HL-60 (cell line): ENCODE measurements around the gene PITPNB.

Experiments
- DNase-seq, 2 experiments: peaks; one replicate each; pipeline ENCODE4 v3.0.0-alpha.2; 2010 to 2020; ENCODE audit warnings: low read depth in 1 of 2, low spot score in 1 of 2
- H3K27ac ChIP-seq: fragments of 250-450 bp; sonication (Bioruptor Pico); replicated peaks from 2 replicates; pipeline ENCODE4 v1.5.1; 2020; ENCODE audit warnings: mild to moderate bottlenecking, moderate library complexity
- H3K27me3 ChIP-seq: fragments of 250-450 bp; sonication (Bioruptor Pico); 2 replicates; pipeline ENCODE4 v1.5.1; 2021; ENCODE audit warnings: mild to moderate bottlenecking, moderate library complexity; ENCODE audit not compliant: insufficient read depth, poor library complexity, severe bottlenecking
- H3K4me3 ChIP-seq: replicated peaks from 2 replicates; pipeline ENCODE4 v1.5.1; 2011; ENCODE audit warnings: mild to moderate bottlenecking, control low read depth, low read length; ENCODE audit not compliant: insufficient read depth
- CTCF ChIP-seq: IDR thresholded peaks from one replicate; pipeline ENCODE4 v1.5.1; 2011; ENCODE audit warnings: low read length, control low read depth, inconsistent platforms; ENCODE audit not compliant: insufficient read depth
- GABPA ChIP-seq: IDR thresholded peaks from 2 replicates; pipeline ENCODE4 v1.6.1; 2012; ENCODE audit warnings: low read depth
- POLR2AphosphoS5 ChIP-seq: IDR thresholded peaks from 2 replicates; pipeline ENCODE4 v1.6.1; 2012; ENCODE audit warnings: low read depth
- REST ChIP-seq: IDR thresholded peaks from 2 replicates; pipeline ENCODE4 v1.6.1; 2012; ENCODE audit warnings: low read depth; ENCODE audit not compliant: insufficient replicate concordance
- SPI1 ChIP-seq: IDR thresholded peaks from 2 replicates; pipeline ENCODE4 v1.6.1; 2012; ENCODE audit warnings: low read depth, mild to moderate bottlenecking, borderline replicate concordance

The PITPNB gene

GRCh38 chr22:27859336-27859735, 59.7 kb downstream of the PITPNB start:
- Histone ChIP-seq H3K27me3 (no peaks in the 10 kb centered on the region), H3K4me3 (no peak overlapping the region), H3K27ac (no peak overlapping the region)
- no peak for DNase-seq
- no peak for TF ChIP-seq GABPA
- TF ChIP-seq REST: no peak
- no peak for TF ChIP-seq CTCF
- no peak for TF ChIP-seq SPI1
- TF ChIP-seq POLR2AphosphoS5: no peak

GRCh38 chr22:27858626-27859025, 60.4 kb downstream of the PITPNB start:
- H3K4me3 ChIP-seq: no peak overlapping the region
- no peak for DNase-seq
- no peaks in the 10 kb centered on the region for H3K27me3 ChIP-seq
- TF ChIP-seq REST (no peak), CTCF (no peak), POLR2AphosphoS5 (no peak), SPI1 (no peak), GABPA (no peak)
- H3K27ac ChIP-seq: no peak overlapping the region

GRCh38 chr22:27857443-27857842, 61.6 kb downstream of the PITPNB start:
- DNase-seq: no peak
- TF ChIP-seq GABPA (no peak), REST (no peak), CTCF (no peak), POLR2AphosphoS5 (no peak), SPI1 (no peak)
- Histone ChIP-seq H3K27ac (no peak overlapping the region), H3K4me3 (no peak overlapping the region), H3K27me3 (no peaks in the 10 kb centered on the region)
